NCI-H2107 treated with DMSO at 0.1 percent for 48 hours (cell line): ENCODE data around the gene SERPINA4.
"Not testable (repeated sequence)": the region's sequence is repeated elsewhere in the genome, so short reads cannot be mapped to it uniquely, and the experiment has no call there.

Experiments used
- DNase-seq: peaks from one replicate; lab custom pipeline; 2025; ENCODE audit not compliant: unreplicated experiment; lab: John Stamatoyannopoulos, UW

Gene SERPINA4

DNA sequence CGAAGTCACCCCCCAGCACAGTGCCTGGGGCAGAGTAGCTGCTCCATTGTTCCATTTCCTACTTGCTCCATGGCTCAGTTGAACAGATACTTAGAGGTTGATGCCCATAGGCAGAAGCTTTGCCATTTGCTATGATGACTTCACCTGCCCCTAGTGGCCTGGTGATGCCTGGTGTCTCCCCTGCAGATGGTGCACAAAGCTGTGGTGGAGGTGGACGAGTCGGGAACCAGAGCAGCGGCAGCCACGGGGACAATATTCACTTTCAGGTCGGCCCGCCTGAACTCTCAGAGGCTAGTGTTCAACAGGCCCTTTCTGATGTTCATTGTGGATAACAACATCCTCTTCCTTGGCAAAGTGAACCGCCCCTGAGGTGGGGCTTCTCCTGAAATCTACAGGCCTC, 30.6 kb downstream of the SERPINA4 start:
- DNase-seq, result no peak

DNA sequence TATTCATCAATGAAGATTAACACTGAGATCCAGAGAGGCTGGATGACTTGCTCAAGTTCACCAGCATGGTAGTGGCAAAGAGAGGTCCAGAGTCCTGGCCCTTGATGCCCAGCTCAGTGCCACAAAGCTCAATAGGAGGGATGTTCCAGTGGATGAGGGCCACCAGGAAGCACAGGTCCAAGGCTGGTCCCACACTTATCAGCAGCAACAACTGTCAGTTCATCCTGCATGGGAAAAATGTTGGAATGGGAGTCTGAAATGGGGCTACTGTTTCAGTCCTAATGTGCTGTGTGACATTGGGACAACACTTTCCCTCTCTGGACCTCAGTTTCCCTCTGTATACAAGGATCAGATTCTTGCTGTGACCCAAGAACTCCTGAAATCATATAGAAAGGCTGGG, 31.2 kb downstream of the SERPINA4 start:
- DNase-seq, result no peak

DNA sequence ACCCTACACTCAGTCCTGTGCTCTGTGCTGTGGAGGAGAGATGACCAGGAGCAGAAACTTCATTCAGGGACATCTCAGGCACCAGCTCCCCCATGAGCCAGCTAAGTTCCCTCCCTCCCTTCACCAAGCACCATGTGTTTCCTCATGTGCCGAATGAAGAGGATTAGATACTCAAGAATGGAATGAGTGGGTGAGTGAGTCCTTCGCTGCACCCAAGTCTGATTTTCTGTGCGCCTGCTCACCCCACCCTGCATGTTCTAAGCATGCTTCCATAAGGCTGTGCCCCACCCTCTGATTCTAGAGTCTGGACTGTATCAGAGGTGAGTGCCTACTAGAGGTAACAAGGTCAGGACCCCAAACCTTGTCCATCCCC, 32.1 kb downstream of the SERPINA4 start:
- DNase-seq, result no peak

DNA sequence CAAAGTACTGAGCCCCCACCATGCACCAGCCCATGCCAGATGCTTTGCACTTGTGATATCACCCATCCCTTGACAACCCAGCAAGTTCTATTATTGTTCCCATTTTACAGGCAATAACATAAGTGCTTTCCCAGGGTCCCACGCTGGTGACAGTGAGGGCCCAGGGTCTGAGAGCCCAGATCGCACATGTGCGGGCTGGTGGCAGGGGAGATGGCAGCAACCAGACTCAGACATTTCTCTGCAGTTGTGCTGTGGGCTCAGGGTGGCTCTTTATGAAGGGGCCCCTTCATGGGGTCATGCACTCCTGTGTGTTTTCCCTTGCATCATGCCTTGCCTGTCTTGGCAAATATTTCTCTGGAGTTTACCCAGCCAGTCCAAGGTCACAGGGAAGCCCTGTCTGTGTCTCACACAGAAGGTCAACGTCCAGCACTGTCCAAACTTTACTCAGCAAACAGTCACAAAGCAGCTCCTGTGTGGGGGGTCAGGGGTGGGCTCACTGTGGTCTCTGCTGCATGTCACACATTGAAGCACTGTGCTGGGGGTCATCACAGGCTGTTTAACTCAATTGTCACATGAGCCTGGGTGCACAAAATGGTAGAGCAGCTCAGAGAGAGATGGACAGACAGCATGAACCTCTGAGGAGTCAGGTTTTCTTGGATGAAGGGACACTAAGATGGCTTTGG, 32.6 kb downstream of the SERPINA4 start:
- no peak for DNase-seq

DNA sequence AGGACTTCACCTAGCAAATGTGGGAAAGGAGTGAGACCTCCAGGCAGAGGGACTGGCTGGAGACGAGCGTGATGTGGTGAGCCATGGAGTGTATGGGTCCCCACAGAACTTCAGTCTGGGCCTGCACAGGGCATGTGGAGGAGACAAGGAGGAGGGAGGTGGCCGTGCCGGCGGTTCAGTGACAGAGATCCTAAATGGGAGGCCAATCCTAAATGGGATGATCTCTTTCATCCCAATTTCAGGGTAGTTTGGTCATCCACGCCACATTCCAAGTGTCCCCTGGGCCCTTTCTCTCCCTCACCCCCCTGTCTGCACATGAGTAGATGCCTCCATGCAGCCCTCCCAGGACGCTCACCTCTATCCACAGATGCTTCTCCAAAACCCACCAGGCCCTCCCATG, 33.2 kb downstream of the SERPINA4 start:
- no peak for DNase-seq

DNA sequence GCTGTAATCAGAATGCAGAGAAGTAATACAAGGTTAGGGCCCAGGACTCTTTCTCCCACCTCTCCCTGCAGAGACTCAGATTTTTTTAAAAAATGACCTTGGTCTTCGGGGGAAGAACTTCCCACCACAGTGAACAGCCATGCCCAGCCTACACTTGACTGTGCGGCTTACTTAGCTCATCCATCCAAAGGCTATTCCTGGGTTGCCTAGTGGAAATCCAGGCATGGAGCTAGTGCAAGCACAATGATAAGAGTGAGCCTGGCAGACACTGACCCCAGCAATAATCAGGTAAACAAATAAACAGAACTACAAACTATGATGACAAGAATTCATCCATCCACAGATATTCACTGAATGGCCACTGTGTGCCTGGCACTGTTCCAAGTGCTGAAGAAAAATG, 34.7 kb downstream of the SERPINA4 start:
- DNase-seq, result no peak

DNA sequence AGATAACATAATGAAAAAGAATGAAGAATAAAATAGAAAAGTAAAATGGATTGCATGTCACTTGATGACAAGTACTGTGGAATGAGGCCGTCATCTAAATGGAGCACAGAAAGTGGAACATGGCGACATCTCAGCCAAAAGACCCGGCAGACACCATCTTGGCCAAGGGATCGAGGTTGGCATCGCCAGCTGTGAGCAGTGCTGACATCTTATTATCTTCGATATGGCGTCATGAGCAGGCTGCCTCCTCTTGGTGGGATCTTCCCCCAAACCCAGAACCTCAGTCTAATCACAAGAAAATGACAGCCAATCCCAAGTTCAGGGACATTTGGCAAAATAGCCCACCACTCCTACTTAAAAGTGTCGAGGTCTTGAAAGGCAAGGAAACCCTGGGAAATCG, 35.1 kb downstream of the SERPINA4 start:
- DNase-seq, result no peak

DNA sequence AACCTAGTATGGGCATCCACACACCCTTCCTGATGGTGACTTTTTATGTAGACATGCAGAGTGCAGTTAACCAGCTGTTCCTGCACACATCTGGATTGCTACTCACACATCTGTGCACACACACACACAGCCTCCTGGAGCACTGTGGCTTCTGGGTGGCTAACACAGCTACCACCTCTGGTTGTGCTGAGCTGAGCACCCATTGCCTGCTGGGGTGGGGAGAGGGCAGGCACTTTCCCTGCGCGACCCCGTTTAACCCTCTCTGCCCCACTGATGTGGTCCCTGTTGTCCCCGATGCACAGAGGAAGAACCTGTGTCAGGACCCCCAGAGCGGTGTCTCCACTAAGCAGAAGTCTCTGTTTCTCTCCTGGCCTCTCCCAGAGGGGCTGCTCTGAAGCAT, 36.5 kb downstream of the SERPINA4 start:
- DNase-seq, result no peak

DNA sequence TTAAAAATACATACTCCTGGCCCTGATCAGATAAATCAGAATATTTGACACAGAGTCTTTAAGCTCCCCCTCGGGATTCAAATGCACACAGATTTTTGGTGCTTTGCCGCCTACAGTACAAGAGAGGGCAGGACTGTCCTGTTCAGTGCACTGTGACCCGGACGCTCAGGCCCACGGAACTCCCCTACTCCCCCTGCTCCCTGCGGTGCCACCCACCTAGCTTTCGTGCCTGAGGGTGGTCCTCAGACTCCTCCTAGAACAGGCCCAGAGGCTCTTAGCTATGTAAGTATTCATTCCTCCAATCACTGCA, 37.2 kb downstream of the SERPINA4 start:
- no peak for DNase-seq

DNA sequence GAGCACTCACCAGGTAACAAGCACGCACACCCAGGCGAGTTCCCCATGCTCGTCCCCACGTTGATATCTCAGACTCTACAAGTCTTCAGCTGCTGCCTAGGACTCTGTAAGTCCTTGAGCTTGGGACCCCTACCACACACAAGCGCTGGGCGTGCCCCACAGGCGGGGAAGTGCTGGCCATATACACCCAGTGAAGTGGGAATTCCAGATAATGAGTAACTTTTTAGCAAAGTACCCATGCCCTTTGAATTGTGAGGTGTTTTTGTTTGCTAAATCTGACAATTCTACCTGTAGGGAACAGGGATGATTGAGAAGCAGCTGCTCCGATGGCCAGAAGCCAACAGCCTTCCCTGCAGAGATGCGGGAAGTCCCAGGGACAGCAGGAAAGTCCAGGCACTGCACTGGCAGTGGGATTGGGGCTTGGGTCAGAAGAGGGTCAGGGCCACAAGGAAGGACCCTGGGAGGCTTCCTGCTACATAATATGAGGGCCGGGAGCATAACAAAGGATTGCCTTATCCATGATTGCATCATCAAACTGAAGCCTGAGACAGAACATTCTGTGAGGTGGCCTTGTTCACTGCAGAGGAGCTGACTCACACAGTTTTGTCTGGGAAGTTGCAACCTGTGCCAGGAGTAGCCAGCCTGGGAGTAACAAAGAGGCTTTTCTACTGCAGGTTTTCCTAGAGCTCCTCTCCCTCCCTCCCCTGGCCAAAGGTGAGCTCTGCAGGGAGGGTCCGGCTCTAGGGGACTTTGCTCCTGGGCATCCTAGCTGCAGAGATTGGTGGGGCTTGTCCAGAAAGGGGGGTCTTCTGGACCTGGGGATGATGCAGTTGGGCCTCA, 37.8 kb downstream of the SERPINA4 start:
- DNase-seq, result no peak

DNA sequence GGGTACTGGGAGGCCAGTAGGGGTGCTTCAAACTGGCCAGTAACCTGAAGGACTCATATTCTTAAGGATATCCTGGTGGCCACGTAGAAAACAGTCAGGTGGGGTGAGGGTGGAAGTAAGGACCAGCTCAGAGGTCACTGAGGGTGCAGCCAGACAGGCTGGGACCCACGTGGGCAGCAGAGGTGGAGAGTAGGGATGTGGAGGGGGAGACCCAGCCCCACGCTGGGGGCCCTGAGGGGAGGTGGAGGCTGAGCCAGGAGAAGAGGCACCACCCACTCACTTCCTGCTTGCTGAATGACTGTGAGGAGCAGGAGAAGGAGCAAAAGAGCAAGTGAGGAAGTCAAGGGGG, 38.4 kb downstream of the SERPINA4 start:
- no peak for DNase-seq

DNA sequence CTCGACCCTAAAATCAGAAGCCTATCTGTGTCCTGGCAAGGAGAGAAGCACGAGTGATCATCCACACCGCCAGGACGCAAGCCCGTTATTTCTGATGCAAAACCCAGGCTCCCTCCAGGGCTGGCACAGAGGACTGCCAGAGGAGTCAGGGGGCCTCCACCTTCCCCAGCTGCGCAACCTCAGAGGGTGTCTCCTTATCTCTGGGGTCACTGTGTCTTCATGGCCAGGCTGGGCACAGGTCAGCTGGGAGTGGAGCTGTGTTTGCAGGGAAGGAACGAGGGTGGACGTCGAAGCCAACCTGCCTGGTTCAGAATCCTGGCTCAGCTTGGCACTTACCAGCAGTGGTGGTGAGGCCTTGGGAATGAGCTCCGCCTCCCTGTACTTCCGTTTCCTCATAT, 38.9 kb downstream of the SERPINA4 start:
- no peak for DNase-seq

DNA sequence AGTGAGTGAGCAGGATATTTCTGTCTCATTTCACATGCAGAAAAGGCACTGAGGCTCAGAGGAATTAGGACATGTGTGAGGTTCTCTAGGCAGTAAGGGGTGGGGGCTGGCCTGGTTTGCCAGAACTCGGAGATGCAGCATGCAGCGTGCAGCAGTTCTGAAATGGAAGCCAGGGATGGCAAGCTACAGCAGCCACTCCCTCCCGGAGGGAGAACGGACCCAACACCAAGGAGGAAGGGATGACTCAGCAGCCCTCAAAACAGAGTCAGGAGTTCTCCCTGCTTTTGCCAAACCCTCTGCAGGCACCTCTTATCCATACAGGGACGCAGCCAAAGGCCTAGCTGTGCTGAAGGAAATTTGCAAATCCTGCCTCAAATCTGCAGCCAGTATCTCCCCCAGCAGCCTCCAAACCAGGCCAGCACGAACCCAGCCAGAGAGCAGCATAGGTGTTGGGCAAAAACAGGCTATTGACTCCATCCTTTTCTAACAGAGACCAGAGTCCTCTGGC, 40.7 kb downstream of the SERPINA4 start:
- DNase-seq, result no peak

DNA sequence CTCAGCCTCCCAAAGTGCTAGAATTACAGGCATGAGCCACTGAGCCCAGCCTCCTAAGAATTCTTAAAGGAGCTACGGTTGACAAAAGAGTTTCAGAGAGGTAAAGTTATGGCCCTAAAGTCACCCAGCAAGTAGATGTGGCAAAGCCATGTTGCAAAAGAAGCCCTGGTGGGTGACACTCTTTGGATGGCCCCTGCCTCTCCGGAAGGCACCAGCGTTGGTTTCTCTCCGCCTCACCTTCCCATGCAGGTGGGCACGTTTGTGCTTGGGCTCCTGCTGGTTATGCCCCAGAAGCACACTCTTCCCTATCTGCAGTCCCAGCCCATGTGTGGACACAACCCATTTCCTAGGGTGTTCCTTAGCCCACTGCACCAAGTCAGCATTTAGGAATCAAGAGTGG, 41.5 kb downstream of the SERPINA4 start:
- no peak for DNase-seq

DNA sequence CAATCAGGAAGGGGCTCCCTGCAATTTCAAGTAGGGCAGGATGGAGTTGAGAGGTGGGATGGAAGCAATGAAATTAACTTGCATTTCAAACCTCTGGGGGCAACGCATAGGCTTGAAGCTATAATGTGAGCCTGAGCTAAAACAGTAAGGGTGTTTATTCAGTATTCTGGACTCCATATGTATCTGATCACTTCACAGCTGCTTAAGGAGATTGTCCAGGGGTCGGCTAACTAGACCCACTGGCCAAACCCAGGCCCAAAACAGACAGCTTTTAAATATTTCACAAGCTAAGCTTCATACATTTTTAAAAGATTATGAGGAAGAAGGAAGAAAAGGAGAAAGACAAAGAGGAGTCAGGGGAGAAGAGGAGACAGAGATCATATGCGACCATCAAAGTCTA, 44.1 kb downstream of the SERPINA4 start:
- DNase-seq, result no peak

DNA sequence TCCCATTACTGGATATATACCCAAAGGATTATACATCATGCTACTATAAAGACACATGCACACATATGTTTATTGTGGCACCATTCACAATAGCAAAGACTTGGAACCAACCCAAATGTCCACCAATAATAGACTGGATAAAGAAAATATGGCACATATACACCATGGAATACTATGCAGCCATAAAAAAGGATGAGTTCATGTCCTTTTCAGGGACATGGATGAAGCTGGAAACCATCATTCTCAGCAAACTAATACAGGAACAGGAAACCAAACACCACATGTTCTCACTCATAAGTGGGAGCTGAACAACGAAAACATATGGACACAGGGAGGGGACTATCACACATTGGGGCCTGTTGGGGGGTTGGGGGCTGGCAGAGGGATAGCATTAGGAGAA, 47.7 kb downstream of the SERPINA4 start:
- not testable (repeated sequence) for DNase-seq

DNA sequence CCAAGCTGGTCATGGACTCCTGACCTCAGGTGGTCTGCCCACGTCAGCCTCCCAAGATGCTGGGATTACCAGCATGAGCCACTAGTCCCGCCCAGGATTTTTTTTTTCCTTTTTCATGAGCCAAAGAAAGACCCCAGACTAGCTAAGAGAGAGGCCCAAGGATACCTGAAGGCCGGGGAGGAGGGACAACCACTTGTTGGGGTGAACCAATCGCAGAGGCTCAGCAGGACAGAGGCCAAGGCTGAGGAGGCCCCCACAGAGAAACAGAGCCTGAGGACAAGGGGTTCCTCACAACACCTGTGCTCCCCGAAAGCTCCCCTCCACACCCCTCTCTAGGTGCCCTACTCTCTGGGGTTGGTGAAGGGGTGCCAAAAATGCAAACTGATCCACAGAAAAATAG, 49.9 kb downstream of the SERPINA4 start:
- DNase-seq, result no peak

DNA sequence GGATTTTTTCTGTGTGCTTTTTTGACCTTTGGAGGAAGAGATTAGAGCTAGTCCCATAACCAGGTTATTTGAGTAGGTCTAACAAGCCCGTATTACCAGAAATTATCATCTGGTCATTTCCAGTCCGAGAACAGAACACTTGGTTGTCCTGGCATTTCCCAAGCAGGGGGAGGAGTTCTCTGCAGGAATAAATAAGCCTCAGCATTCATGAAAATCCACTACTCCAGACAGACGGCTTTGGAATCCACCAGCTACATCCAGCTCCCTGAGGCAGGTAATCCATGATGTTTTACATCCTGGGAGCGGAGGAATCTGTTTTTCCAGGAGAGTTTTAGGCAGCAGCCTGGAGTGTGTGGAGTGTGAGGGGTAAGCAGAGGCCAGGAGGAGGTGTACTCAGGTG, 50.9 kb downstream of the SERPINA4 start, which contains the start of gene SERPINA3:
Gene SERPINA3 (plus strand): TSS at position 218 of the 400 bp plus-strand sequence. CDS start 2,051 bp downstream, outside the sequence.
- no peak for DNase-seq

DNA sequence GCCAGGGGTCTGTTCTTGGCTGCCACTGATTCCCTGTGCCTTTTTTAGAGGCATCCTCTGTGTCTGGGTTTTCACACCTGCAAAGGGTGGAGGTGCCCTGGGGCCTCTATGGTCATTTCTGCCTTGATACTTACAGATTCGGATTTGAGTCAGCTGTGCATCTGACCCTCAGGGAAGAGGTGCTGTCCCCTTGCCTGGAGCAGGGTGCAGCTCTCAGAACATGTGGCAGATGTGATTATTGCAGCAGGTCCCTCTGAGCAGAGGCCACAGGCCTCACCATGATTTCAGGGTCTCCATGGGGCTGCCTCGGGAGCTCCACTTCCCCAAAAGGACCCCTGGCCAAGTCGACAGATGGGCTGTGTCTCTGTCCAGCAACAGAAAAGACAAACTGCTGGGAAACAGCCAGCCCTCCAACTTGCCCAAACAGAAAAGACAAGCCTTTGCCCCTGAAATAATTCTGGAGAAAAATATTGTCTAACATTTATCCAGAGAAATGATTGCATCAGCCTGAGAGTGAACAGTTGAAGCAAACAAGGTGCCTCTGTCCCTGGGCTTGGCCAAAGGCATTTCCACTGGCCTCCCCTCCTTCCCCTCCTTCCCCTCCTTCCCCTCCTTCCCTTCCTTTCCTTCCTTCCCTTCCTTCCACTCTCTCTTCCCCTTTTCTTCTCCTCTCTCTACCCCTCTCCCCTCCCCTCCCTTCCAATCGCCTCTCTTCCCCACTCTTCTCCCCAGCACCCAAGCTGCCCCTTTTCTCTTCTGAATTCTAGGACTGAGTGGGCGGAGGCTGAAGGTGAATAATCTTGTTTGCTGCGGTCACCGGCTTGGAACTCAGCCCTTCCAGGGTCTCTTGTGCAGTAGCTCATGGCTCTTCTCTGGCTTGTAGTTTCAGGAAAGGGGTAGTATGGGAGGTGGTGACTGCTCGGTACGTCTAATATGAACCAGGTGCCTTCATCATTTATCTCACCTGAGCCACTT, 51.6 kb downstream of the SERPINA4 start:
- no peak for DNase-seq

DNA sequence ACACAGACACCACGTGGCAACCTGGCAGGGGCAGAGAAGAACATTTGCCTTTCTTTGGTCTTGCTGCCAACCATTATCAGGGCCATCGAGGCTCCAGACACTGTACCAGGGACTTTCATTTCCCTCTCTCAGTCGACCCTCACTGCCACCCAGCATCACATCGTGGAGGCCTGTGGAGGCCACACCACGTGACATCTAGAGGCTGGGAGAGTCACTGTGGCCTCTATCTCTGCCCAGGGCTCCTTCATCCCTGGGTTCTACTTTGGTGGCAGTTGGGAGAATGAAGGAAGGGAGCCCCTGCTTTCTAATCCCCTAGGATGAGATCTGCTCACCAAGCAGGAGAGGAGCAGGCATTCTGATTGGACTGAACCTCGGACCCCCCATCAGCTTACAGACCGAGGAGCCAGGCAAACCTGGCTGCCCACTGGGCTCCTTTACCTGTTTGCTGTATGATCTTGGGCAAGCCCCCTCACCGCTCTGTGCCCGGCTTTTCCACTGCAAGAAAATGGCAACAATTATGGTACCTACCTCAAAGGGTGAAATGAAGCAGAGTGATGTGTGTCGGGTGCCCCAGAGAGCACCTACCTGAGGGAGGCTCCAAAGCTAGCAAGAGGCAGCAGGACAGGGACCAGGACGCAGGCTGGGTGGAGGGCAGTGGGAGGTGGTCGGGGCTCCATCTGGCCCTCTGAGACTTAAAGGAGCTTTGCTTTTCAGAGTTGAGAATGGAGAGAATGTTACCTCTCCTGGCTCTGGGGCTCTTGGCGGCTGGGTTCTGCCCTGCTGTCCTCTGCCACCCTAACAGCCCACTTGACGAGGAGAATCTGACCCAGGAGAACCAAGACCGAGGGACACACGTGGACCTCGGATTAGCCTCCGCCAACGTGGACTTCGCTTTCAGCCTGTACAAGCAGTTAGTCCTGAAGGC, 52.7 kb downstream of the SERPINA4 start:
- DNase-seq, result no peak
